ENCODE data around the gene DQX1. TPM values are rescaled to one million over a fixed set of nuclear protein-coding genes. Genes with fewer than 3 reads are reported as not detected.

Gene DQX1
- total and polyA plus RNA-seq, 9 of the 15 experiments (the other 6 are each of a cell fraction or from before 2014, with no cell fraction given), result 0.04 to 0.38 (median 0.18) TPM; not detected in 1

DNA sequence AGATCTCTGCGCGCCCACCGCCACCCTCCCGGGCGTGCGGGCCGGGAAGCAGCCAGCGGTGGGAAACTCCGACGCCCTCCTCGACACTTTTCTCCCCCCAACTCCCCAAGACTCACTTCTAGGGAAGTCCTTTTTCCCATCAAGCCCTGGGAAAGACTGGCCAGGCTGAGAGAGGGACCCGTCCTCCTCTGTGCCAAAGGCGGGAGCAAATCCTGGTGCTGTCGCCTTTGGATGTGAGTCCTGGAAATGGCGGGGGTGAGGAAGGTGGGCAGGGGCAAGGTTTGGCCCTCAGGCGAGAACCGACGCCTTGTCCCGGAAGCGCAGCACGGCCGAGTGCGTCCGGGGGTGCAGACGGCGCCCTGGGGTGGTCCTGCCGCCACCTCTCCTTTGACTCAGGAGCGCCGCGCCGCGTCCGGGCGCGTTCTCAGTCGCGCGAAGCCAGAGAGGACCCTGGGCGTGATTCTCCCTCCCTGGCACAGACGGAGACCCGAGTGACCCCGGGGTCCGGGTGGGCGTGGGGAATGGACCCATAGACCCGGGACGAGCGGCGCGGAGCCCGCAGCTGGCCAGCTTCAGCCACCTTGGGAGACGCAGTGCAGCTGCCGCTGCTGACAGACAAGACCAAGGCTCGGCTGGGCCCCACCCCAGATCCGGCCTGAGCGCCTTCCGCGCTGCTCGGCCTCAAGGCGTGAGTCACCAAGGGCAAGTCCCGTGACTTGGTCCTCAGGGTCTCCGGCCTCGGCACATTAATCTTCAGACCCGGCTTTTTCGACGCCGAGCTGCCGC lies 23.1 kb downstream of the DQX1 start (continued):
- TF ChIP-seq, protein P1, sequence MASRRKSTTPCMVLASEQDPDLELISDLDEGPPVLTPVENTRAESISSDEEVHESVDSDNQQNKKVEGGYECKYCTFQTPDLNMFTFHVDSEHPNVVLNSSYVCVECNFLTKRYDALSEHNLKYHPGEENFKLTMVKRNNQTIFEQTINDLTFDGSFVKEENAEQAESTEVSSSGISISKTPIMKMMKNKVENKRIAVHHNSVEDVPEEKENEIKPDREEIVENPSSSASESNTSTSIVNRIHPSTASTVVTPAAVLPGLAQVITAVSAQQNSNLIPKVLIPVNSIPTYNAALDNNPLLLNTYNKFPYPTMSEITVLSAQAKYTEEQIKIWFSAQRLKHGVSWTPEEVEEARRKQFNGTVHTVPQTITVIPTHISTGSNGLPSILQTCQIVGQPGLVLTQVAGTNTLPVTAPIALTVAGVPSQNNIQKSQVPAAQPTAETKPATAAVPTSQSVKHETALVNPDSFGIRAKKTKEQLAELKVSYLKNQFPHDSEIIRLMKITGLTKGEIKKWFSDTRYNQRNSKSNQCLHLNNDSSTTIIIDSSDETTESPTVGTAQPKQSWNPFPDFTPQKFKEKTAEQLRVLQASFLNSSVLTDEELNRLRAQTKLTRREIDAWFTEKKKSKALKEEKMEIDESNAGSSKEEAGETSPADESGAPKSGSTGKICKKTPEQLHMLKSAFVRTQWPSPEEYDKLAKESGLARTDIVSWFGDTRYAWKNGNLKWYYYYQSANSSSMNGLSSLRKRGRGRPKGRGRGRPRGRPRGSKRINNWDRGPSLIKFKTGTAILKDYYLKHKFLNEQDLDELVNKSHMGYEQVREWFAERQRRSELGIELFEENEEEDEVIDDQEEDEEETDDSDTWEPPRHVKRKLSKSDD (conservative IDR thresholded peaks at IDR 0.05; ENCODE audit: low read length), result 0 out of 2 replicates have a peak, but pooled peaks have one; percentile 65
- peak; percentile 87 for TF ChIP-seq JUN (IDR thresholded peaks at IDR 0.05; ENCODE audit: borderline replicate concordance, low read depth, low read length)
- 0 out of 2 replicates have a peak, but pooled peaks have one; percentile 10 for TF ChIP-seq JUN (CRISPR knock-in tag; IDR thresholded peaks at IDR 0.05; ENCODE audit: borderline replicate concordance)
- TF ChIP-seq XRCC3 (IDR thresholded peaks at IDR 0.05), result no peak
- TF ChIP-seq, protein P2, sequence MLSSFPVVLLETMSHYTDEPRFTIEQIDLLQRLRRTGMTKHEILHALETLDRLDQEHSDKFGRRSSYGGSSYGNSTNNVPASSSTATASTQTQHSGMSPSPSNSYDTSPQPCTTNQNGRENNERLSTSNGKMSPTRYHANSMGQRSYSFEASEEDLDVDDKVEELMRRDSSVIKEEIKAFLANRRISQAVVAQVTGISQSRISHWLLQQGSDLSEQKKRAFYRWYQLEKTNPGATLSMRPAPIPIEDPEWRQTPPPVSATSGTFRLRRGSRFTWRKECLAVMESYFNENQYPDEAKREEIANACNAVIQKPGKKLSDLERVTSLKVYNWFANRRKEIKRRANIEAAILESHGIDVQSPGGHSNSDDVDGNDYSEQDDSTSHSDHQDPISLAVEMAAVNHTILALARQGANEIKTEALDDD (IDR thresholded peaks at IDR 0.05), result no peak
- TF ChIP-seq ZNF699 (CRISPR knock-in tag; IDR thresholded peaks at IDR 0.05; ENCODE audit: insufficient replicate concordance), result no peak
- TF ChIP-seq RBFOX2 (IDR thresholded peaks at IDR 0.05; ENCODE audit: low read depth, low read length), result peak; percentile 94
- TF ChIP-seq SIX5 (IDR thresholded peaks at IDR 0.05; ENCODE audit: borderline replicate concordance in 1 of 2, insufficient read depth in 1 of 2, low read depth in 1 of 2, low read length in 2 of 2), result no peak
- TF ChIP-seq ZNF717 (CRISPR knock-in tag; IDR thresholded peaks at IDR 0.05), result no peak
- peak; percentile 21; the same call in 1 of the 2 replicates for TF ChIP-seq CREB1 (IDR thresholded peaks at IDR 0.05)
- TF ChIP-seq CREB1 (CRISPR knock-in tag; IDR thresholded peaks at IDR 0.05), result 0 out of 2 replicates have a peak, but pooled peaks have one; percentile 36
- TF ChIP-seq KLF1 (tag; IDR thresholded peaks at IDR 0.05), result peak; percentile 62
- TF ChIP-seq, protein P3, sequence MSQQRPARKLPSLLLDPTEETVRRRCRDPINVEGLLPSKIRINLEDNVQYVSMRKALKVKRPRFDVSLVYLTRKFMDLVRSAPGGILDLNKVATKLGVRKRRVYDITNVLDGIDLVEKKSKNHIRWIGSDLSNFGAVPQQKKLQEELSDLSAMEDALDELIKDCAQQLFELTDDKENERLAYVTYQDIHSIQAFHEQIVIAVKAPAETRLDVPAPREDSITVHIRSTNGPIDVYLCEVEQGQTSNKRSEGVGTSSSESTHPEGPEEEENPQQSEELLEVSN (IDR thresholded peaks at IDR 0.05; ENCODE audit: borderline replicate concordance in 1 of 2, extremely low read depth in 1 of 2, insufficient read depth in 1 of 2, insufficient read length in 1 of 2, low read depth in 1 of 2, low read length in 1 of 2, poor library complexity in 1 of 2, severe bottlenecking in 1 of 2), result peak; percentile 58 to 79
- TF ChIP-seq, protein P4, sequence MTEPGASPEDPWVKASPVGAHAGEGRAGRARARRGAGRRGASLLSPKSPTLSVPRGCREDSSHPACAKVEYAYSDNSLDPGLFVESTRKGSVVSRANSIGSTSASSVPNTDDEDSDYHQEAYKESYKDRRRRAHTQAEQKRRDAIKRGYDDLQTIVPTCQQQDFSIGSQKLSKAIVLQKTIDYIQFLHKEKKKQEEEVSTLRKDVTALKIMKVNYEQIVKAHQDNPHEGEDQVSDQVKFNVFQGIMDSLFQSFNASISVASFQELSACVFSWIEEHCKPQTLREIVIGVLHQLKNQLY (CRISPR knock-in tag; conservative IDR thresholded peaks at IDR 0.05), result no peak
- TF ChIP-seq, protein P5, sequence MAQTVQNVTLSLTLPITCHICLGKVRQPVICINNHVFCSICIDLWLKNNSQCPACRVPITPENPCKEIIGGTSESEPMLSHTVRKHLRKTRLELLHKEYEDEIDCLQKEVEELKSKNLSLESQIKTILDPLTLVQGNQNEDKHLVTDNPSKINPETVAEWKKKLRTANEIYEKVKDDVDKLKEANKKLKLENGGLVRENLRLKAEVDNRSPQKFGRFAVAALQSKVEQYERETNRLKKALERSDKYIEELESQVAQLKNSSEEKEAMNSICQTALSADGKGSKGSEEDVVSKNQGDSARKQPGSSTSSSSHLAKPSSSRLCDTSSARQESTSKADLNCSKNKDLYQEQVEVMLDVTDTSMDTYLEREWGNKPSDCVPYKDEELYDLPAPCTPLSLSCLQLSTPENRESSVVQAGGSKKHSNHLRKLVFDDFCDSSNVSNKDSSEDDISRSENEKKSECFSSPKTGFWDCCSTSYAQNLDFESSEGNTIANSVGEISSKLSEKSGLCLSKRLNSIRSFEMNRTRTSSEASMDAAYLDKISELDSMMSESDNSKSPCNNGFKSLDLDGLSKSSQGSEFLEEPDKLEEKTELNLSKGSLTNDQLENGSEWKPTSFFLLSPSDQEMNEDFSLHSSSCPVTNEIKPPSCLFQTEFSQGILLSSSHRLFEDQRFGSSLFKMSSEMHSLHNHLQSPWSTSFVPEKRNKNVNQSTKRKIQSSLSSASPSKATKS (CRISPR knock-in tag; IDR thresholded peaks at IDR 0.05), result 0 out of 2 replicates have a peak, but pooled peaks have one; percentile 7
- peak; percentile 99 for TF ChIP-seq BHLHE40 (IDR thresholded peaks at IDR 0.05; ENCODE audit: low read length)
- no peak; the same call in 1 of the 2 replicates for TF ChIP-seq ILF3 (IDR thresholded peaks at IDR 0.05; ENCODE audit: borderline replicate concordance)
- TF ChIP-seq SIRT6 (IDR thresholded peaks at IDR 0.05; ENCODE audit: low read depth, low read length), result no peak
- TF ChIP-seq MBD2 (IDR thresholded peaks at IDR 0.05; ENCODE audit: borderline replicate concordance, low read depth), result no peak

Measured in K562 (cell line).